Progenitor cell of endocrine pancreas (in vitro differentiated cells): ENCODE results near the gene CYP19A1. TPM values are rescaled to one million over a fixed set of nuclear protein-coding genes. Genes with fewer than 3 reads are reported as not detected.
A peak's percentile ranks its signal among the peaks of the same experiment; 100 is the strongest.

Source experiments
- DNase-seq: peaks from one replicate; pipeline ENCODE4 v3.0.0; 2021; ENCODE audit warnings: low spot score; ENCODE audit not compliant: unreplicated experiment
- H3K27ac Mint-ChIP-seq: 2 replicates; pipeline ENCODE4 v1.8.0; 2021; ENCODE audit warnings: mild to moderate bottlenecking, moderate library complexity, mixed read lengths
- H3K27me3 Mint-ChIP-seq: 2 replicates; pipeline ENCODE4 v1.8.0; 2021; ENCODE audit warnings: mixed read lengths
- H3K36me3 Mint-ChIP-seq: 2 replicates; pipeline ENCODE4 v1.8.0; 2022; ENCODE audit warnings: mixed read lengths; ENCODE audit not compliant: insufficient read depth
- H3K4me1 Mint-ChIP-seq: 2 replicates; pipeline ENCODE4 v1.8.0; 2021; ENCODE audit warnings: low read depth, mixed read lengths
- H3K4me3 Mint-ChIP-seq: 2 replicates; pipeline ENCODE4 v1.8.0; 2021; ENCODE audit warnings: low read depth, mild to moderate bottlenecking, moderate library complexity, mixed read lengths
- H3K9me3 Mint-ChIP-seq: 2 replicates; pipeline ENCODE4 v1.8.0; 2021; ENCODE audit warnings: low read depth, mixed read lengths
- total RNA-seq: library from RNA; stranded (reverse); gene quantifications from 2 replicates; pipeline ENCODE4 v1.2.1, GENCODE V29; 2021
- TF ChIP-seq, protein P1 (sequence below): fragments of 200-600 bp; sonication (generic); IDR thresholded peaks from one replicate; pipeline ENCODE4 v1.5.0; 2021; ENCODE audit warnings: antibody characterized with exemption, mild to moderate bottlenecking; ENCODE audit not compliant: unreplicated experiment

The CYP19A1 gene
- total RNA-seq, 1 donor from 2014 or later, result not detected

DNA sequence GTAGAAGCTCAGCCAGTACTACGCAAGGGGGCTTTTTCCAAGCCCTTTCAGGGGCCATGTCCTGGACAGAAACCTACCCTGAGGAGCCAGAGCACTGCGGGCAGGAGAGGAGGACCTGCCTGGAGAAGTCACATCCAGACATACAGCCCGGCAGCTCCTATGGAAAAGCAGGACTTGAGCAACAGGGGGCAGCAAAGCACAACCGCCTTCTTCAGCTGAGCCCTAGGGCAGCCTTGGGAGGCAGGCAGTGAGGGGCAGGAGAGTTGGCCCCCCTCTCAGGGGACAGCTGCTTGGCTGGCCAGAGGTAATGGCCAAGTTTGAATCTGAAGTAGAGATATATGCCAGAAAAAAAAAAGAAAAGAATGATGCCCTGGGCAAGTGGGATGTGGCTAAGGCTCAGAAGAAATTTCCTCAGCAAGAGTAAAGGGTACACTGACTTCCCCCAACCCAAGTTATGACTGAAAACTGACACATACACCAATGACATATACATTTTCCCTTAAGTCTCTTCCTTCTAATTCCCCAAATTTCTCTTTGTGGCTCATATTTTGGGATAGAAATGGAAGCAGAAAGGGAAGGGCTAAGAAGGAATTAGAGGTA lies 56.9 kb downstream of the CYP19A1 start:
- TF ChIP-seq, protein P1, sequence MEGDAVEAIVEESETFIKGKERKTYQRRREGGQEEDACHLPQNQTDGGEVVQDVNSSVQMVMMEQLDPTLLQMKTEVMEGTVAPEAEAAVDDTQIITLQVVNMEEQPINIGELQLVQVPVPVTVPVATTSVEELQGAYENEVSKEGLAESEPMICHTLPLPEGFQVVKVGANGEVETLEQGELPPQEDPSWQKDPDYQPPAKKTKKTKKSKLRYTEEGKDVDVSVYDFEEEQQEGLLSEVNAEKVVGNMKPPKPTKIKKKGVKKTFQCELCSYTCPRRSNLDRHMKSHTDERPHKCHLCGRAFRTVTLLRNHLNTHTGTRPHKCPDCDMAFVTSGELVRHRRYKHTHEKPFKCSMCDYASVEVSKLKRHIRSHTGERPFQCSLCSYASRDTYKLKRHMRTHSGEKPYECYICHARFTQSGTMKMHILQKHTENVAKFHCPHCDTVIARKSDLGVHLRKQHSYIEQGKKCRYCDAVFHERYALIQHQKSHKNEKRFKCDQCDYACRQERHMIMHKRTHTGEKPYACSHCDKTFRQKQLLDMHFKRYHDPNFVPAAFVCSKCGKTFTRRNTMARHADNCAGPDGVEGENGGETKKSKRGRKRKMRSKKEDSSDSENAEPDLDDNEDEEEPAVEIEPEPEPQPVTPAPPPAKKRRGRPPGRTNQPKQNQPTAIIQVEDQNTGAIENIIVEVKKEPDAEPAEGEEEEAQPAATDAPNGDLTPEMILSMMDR, result peak; percentile 67
- Mint-ChIP-seq H3K4me3 (no peak overlapping the region), H3K36me3 (no peaks in the 10 kb centered on the region), H3K4me1 (peaks cover 2% of the 10 kb centered on the region), H3K27me3 (peaks cover 24% of the 10 kb centered on the region), H3K27ac (no peak overlapping the region), H3K9me3 (peaks cover 6% of the 10 kb centered on the region)
- DNase-seq, result peak; percentile 25

DNA sequence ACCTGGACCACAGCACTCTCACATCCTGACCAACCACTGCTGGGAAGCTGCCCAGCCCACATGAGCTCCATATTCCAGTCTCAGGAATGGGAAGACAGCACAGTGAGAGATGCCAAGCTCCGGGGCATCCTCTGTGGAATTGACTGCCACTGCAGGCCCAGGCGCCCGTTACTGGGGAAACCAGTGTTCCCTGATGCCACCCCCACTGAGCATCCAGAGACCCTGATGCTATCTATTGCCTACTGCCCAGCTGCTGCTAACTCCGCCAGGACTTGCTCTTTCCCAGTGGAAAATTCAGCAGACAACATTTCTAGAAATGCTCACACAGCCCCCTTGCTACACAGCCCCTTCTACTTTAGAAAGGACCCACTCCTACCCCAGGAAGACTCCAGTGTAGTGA lies 57.6 kb downstream of the CYP19A1 start:
- H3K36me3 Mint-ChIP-seq, result no peaks in the 10 kb centered on the region

DNA sequence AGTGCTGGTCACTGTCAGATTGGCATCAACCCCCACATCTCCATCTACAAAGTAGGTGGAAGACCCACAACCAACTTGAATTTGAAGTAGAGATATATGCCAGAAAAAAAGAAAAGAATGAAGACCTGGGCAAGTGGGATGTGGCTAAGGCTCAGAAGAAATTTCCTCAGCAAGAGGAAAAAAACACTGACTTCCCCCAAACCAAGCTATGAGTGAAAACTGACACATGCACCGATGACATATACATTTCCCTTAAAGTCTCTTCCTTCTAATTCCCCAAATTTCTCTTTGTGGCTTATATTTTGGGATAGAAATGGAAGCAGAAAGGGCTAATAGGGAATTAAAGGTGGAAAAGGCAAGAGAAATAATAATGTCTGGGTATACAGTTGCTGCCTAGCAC lies 59.0 kb downstream of the CYP19A1 start:
- no peak for DNase-seq
- Mint-ChIP-seq H3K27ac (no peak overlapping the region), H3K4me1 (peaks cover 2% of the 10 kb centered on the region), H3K27me3 (peaks cover 39% of the 10 kb centered on the region), H3K9me3 (peaks cover 6% of the 10 kb centered on the region), H3K4me3 (no peak overlapping the region), H3K36me3 (no peaks in the 10 kb centered on the region)
- TF ChIP-seq, protein P1, result no peak

More for the DNA sequence above, 57.6 kb downstream of the CYP19A1 start:
- Mint-ChIP-seq H3K27me3 (peaks cover 30% of the 10 kb centered on the region), H3K9me3 (peaks cover 6% of the 10 kb centered on the region), H3K4me3 (no peak overlapping the region), H3K4me1 (peaks cover 2% of the 10 kb centered on the region), H3K27ac (no peak overlapping the region)
- DNase-seq, result no peak
- TF ChIP-seq, protein P1, result no peak

DNA sequence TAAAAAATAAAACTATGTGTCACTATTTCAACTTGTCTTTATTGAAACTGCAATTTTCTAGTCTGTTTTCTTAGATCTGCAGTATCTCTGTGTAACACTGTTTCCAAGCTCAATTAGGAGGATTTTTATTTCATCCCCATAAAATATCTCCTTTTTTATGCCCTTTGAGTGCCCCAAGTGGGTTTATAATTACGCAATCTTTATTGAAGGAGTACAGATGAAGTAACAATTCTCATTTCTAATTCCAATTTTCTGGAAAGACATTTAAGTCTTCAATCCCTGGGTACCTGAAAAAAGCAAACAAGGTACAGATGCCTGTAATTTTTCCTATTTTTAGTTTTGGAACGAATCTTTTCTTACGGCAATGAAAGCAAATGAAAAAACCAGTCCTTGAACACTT lies 61.3 kb downstream of the CYP19A1 start:
- Mint-ChIP-seq H3K27ac (no peak overlapping the region), H3K4me1 (peaks cover under 1% of the 10 kb centered on the region), H3K9me3 (no peaks in the 10 kb centered on the region), H3K27me3 (peaks cover 51% of the 10 kb centered on the region), H3K4me3 (no peak overlapping the region), H3K36me3 (no peaks in the 10 kb centered on the region)
- DNase-seq, result no peak
- TF ChIP-seq, protein P1, result no peak

DNA sequence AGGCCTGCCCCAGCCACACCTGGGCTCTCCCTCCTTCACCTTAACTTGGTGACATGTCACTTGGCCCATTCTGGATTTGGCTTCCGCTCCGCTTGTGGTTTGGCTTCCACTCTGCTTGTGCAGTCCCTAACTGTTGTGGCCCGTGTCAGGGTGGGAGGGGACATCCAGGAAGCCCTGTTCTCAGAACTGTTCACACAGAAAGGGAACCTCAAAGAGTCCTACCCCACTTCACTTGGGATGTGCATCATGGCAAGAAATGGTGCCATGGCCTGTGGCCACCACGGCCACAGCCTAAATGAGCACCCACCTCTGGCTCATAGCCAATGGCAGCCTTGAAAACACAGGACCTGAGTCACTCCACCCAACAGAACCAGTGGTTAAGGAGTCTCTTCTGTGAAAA lies 63.4 kb downstream of the CYP19A1 start:
- Mint-ChIP-seq H3K27me3 (peaks cover 49% of the 10 kb centered on the region), H3K36me3 (no peaks in the 10 kb centered on the region), H3K4me1 (no peaks in the 10 kb centered on the region), H3K4me3 (no peak overlapping the region), H3K27ac (no peak overlapping the region), H3K9me3 (no peaks in the 10 kb centered on the region)
- no peak for DNase-seq
- TF ChIP-seq, protein P1, result no peak
